ENCODE data around the gene OMA1.

OMA1 gene

GRCh38 chr1:58459911-58460310 is 86.6 kb downstream of the OMA1 start:
- DNase-seq (ENCODE audit: low read depth): peak; percentile 29

- peak; percentile 22 for DNase-seq (ENCODE audit: low read depth)
Measured at GRCh38 chr1:58457023-58457635, 89.4 kb downstream of the OMA1 start.

- DNase-seq (ENCODE audit: low read depth): peak; percentile 90
Measured at GRCh38 chr1:58456470-58456869, 90.1 kb downstream of the OMA1 start.

- no peak for DNase-seq (ENCODE audit: low read depth)
Measured at GRCh38 chr1:58454807-58455206, 91.7 kb downstream of the OMA1 start.

- no peak for DNase-seq (ENCODE audit: low read depth)
Measured at GRCh38 chr1:58454385-58454784, 92.1 kb downstream of the OMA1 start.

GRCh38 chr1:58451560-58452191 is 94.8 kb downstream of the OMA1 start:
- no peak for DNase-seq (ENCODE audit: low read depth)

GRCh38 chr1:58447886-58448285 is 98.6 kb downstream of the OMA1 start:
- peak; percentile 85 for DNase-seq (ENCODE audit: low read depth)

- DNase-seq (ENCODE audit: low read depth): no peak
Measured at GRCh38 chr1:58447042-58447441, 99.5 kb downstream of the OMA1 start.

GRCh38 chr1:58446368-58446767 is 100.2 kb downstream of the OMA1 start:
- DNase-seq (ENCODE audit: low read depth): peak; percentile 34

- peak; percentile 78 for DNase-seq (ENCODE audit: low read depth)
Measured at GRCh38 chr1:58443986-58444868, 102.3 kb downstream of the OMA1 start.

- DNase-seq (ENCODE audit: low read depth): peak; percentile 70
Measured at GRCh38 chr1:58442114-58442513, 104.4 kb downstream of the OMA1 start.

- peak; percentile 39 for DNase-seq (ENCODE audit: low read depth)
Measured at GRCh38 chr1:58441699-58442098, 104.8 kb downstream of the OMA1 start.

GRCh38 chr1:58440696-58441095 is 105.8 kb downstream of the OMA1 start:
- no peak for DNase-seq (ENCODE audit: low read depth)

- no peak for DNase-seq (ENCODE audit: low read depth)
Measured at GRCh38 chr1:58439946-58440345, 106.6 kb downstream of the OMA1 start.

- no peak for DNase-seq (ENCODE audit: low read depth)
Measured at GRCh38 chr1:58438468-58438867, 108.1 kb downstream of the OMA1 start.

- DNase-seq (ENCODE audit: low read depth): no peak
Measured at GRCh38 chr1:58437623-58438022, 108.9 kb downstream of the OMA1 start.

GRCh38 chr1:58436615-58437297 is 109.8 kb downstream of the OMA1 start:
- DNase-seq (ENCODE audit: low read depth): no peak

- no peak for DNase-seq (ENCODE audit: low read depth)
Measured at GRCh38 chr1:58435376-58435775, 111.2 kb downstream of the OMA1 start.

- DNase-seq (ENCODE audit: low read depth): peak; percentile 59
Measured at GRCh38 chr1:58434607-58435006, 111.9 kb downstream of the OMA1 start.

GRCh38 chr1:58434181-58434580 is 112.3 kb downstream of the OMA1 start:
- DNase-seq (ENCODE audit: low read depth): peak; percentile 35

GRCh38 chr1:58432851-58433668 is 113.5 kb downstream of the OMA1 start:
- DNase-seq (ENCODE audit: low read depth): peak; percentile 98
